B cell (primary cell): ENCODE data around the gene GEMIN2. TPM values are rescaled to one million over a fixed set of nuclear protein-coding genes. Genes with fewer than 3 reads are reported as not detected.
"Not testable (repeated sequence)": the region's sequence is repeated elsewhere in the genome, so short reads cannot be mapped to it uniquely, and the experiment has no call there.

Experiments used
- ATAC-seq: fragments of 200-7000 bp; cut with Tn5 transposase; one replicate; pipeline ENCODE4 v1.10.0; 2021; ENCODE audit warnings: low read depth, mild to moderate bottlenecking, moderate number of reproducible peaks, moderate library complexity
- CTCF ChIA-PET: fragments of 350-600 bp; sonication (Branson Sonifier 250); formaldehyde crosslinking; loops from one replicate; lab custom pipeline; 2021; ENCODE audit warnings: antibody characterized with exemption, inconsistent platforms; lab: Charles Lee
- POLR2A ChIA-PET: fragments of 350-600 bp; sonication (Branson Sonifier 250); formaldehyde crosslinking; loops from one replicate; lab custom pipeline; 2021; ENCODE audit warnings: antibody characterized with exemption; lab: Charles Lee
- DNase-seq: peaks from one replicate; pipeline ENCODE4 v3.0.0; 2013
- H2AFZ ChIP-seq: 2 replicates; pipeline ENCODE4 v1.6.1; 2012; ENCODE audit warnings: mild to moderate bottlenecking, low read depth, low read length; ENCODE audit not compliant: insufficient read depth, poor library complexity, severe bottlenecking
- H3K27ac ChIP-seq, 2 donors: 1 replicate in 1 of 2; 2 replicates in 1 of 2; pipeline ENCODE4 v1.5.1; 2012 to 2013; ENCODE audit warnings: low read length in 2 of 2, mild to moderate bottlenecking in 2 of 2, moderate library complexity in 1 of 2
- H3K27me3 ChIP-seq, 4 experiments: fragments of 200-600 bp in 1 of 4; sonication (generic) in 1 of 4; replicated peaks in 1 of 4; 1 replicate in 2 of 4; 2 replicates in 2 of 4; pipeline versions ENCODE4 v1.6.1 to v1.7.0; 2013 to 2016; ENCODE audit warnings: low read length in 3 of 4, mild to moderate bottlenecking in 2 of 4, mixed read lengths in 1 of 4, moderate library complexity in 1 of 4; ENCODE audit not compliant: insufficient read depth in 4 of 4, control insufficient read depth in 3 of 4; ENCODE audit errors: control extremely low read depth in 1 of 4
- H3K36me3 ChIP-seq, 2 experiments: replicated peaks in 1 of 2; 1 replicate in 1 of 2; 2 replicates in 1 of 2; pipeline versions ENCODE4 v1.6.1 to v1.7.1; 2013; ENCODE audit warnings: low read length in 1 of 2; ENCODE audit not compliant: insufficient read depth in 2 of 2, control insufficient read depth in 1 of 2; ENCODE audit errors: control extremely low read depth in 1 of 2, extremely low read depth in 1 of 2
- H3K4me1 ChIP-seq, 2 donors: fragments of 200-600 bp in 1 of 2; sonication (generic) in 1 of 2; 1 replicate in 1 of 2; 2 replicates in 1 of 2; pipeline versions ENCODE4 v1.5.1 to v1.6.1; 2013 to 2017; ENCODE audit warnings: low read length in 2 of 2; ENCODE audit not compliant: control insufficient read depth in 2 of 2, insufficient read depth in 2 of 2
- H3K4me2 ChIP-seq: replicated peaks from 2 replicates; pipeline ENCODE3; 2012; ENCODE audit warnings: mild to moderate bottlenecking, low read depth, low read length; ENCODE audit not compliant: poor library complexity, severe bottlenecking
- H3K4me3 ChIP-seq, 5 experiments: fragments of 200-600 bp in 1 of 5; sonication (generic) in 1 of 5; 1 replicate in 3 of 5; 2 replicates in 2 of 5; pipeline versions ENCODE4 v1.5.1 to v1.7.0; 2011 to 2016; ENCODE audit warnings: low read length in 4 of 5, mild to moderate bottlenecking in 4 of 5, low read depth in 2 of 5, control low read depth in 1 of 5, moderate library complexity in 1 of 5; ENCODE audit not compliant: insufficient read depth in 1 of 5; ENCODE audit errors: control extremely low read depth in 1 of 5, extremely low read depth in 1 of 5
- H3K79me2 ChIP-seq: fragments of 200-600 bp; sonication (generic); one replicate; pipeline ENCODE4 v1.6.0; 2016; ENCODE audit warnings: low read length; ENCODE audit not compliant: control insufficient read depth, insufficient read depth
- H3K9ac ChIP-seq: fragments of 200-600 bp; sonication (generic); 2 replicates; pipeline ENCODE4 v1.6.1; 2017; ENCODE audit warnings: mild to moderate bottlenecking, low read length, moderate library complexity
- H3K9me3 ChIP-seq, 3 donors: one replicate each; pipeline versions ENCODE4 v1.6.1 to v1.7.1; 2013; ENCODE audit warnings: low read length in 2 of 3; ENCODE audit not compliant: control insufficient read depth in 2 of 3, insufficient read depth in 1 of 3; ENCODE audit errors: control extremely low read depth in 1 of 3
- H4K20me1 ChIP-seq: 2 replicates; pipeline ENCODE4 v1.6.0; 2012; ENCODE audit warnings: mild to moderate bottlenecking, low read length; ENCODE audit not compliant: insufficient read depth, control insufficient read depth, poor library complexity, severe bottlenecking
- H3K27ac Mint-ChIP-seq: one replicate; pipeline ENCODE4 v1.8.0; 2021; ENCODE audit warnings: mixed read lengths
- H3K27me3 Mint-ChIP-seq: one replicate; pipeline ENCODE4 v1.8.0; 2021; ENCODE audit warnings: mixed read lengths
- H3K4me1 Mint-ChIP-seq: one replicate; pipeline ENCODE4 v1.8.0; 2021; ENCODE audit warnings: mixed read lengths
- H3K4me3 Mint-ChIP-seq: one replicate; pipeline ENCODE4 v1.8.0; 2021; ENCODE audit warnings: mixed read lengths
- H3K9me3 Mint-ChIP-seq: one replicate; pipeline ENCODE4 v1.8.0; 2022; ENCODE audit warnings: mixed read lengths; ENCODE audit not compliant: insufficient read depth
- CTCF ChIP-seq: fragments of 200-600 bp; IDR thresholded peaks from one replicate; pipeline ENCODE4 v1.8.0; 2022; ENCODE audit warnings: antibody characterized with exemption, mild to moderate bottlenecking
- EZH2 ChIP-seq: IDR thresholded peaks from 2 replicates; pipeline ENCODE4 v1.6.1; 2012; ENCODE audit warnings: borderline replicate concordance, low read depth, mild to moderate bottlenecking, moderate library complexity, low read length; ENCODE audit not compliant: insufficient read depth, poor library complexity, severe bottlenecking
- WGBS: methylation state at CpG from one replicate; pipeline ENCODE4 v1.1.5; 2013; ENCODE audit warnings: missing lambda C conversion rate; ENCODE audit not compliant: insufficient coverage; 5-methylcytosine and 5-hydroxymethylcytosine counted together
- intact Hi-C: fragments of 100-400 bp; cut with micrococcal nuclease; formaldehyde crosslinking; loops from one replicate; pipeline ENCODE4 v1.10.0; 2022
- polyA plus RNA-seq: library from polyadenylated mRNA; depleted of rRNA; stranded (reverse); fragments of >200 nt; gene quantifications from 2 replicates; pipeline ENCODE4 v1.2.3, GENCODE V29; 2012
- total RNA-seq, 2 donors: library from RNA; stranded (reverse); fragments of 120-200 nt in 1 of 2; gene quantifications; 1 replicate in 1 of 2; 2 replicates in 1 of 2; pipeline versions ENCODE4 v1.2.3 to v1.2.4, GENCODE V29; 2013 to 2022

GEMIN2 gene
- total and polyA plus RNA-seq, 2 donors (not counting 1 experiment from before 2014, with no cell fraction given) = 13.4 to 14.4 TPM

- peaks cover 12% of the 10 kb centered on the region for H3K4me1 Mint-ChIP-seq
- Histone ChIP-seq H4K20me1 (no peaks in the 10 kb centered on the region), H3K4me2 (no peak overlapping the region), H3K36me3 (peaks cover 3 to 33% of the 10 kb centered on the region in 2 experiments), H3K9me3 (peaks cover 0 to 10% (median 5%) of the 10 kb centered on the region in 3 donors), H3K4me3 (no peak overlapping the region), H3K9ac (no peak overlapping the region), H3K27ac (no peak overlapping the region), H3K79me2 (no peaks in the 10 kb centered on the region), H3K4me1 (peaks cover 7 to 9% of the 10 kb centered on the region in 2 donors), H2AFZ (no peak overlapping the region), H3K27me3 (no peaks in the 10 kb centered on the region)
- DNase-seq = no peak
- TF ChIP-seq CTCF (no peak), EZH2 (no peak)
- no peak overlapping the region for H3K4me3 Mint-ChIP-seq
- no CpG with 5 or more reads among the region's 1 CpG for WGBS
- ChIA-PET CTCF (no interaction called here), POLR2A (no interaction called here)
- H3K27ac Mint-ChIP-seq = no peak overlapping the region
- H3K27me3 Mint-ChIP-seq = no peaks in the 10 kb centered on the region
- H3K9me3 Mint-ChIP-seq = peaks cover 2% of the 10 kb centered on the region
- intact Hi-C loops = no loop called here
- no peak for ATAC-seq
These were observed 24.3 kb downstream of the GEMIN2 start for GRCh38 chr14:39138440-39138839.

DNA sequence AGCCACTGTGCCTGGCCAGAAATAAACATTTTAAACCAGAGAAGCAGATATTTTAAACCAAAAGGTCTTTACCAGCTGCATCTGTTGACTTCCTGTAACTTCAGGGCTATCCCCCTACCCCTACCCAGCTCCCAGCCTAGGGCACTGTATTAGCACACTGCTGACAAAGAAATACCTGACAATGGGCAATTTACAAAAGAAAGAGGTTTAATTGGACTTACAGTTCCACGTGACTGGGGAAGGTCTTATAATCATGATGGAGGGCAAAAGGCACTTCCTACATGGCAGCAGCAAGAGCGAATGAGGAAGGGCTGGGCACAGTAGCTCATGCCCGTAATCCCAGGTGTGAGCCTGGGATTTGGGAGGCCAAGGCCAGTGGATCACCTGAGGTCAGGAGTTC lies 26.0 kb downstream of the GEMIN2 start:
- Histone ChIP-seq H3K4me1 (peaks cover 7 to 9% of the 10 kb centered on the region in 2 donors), H4K20me1 (no peaks in the 10 kb centered on the region), H3K27me3 (no peaks in the 10 kb centered on the region), H3K9me3 (peaks cover 0 to 12% (median 5%) of the 10 kb centered on the region in 3 donors), H3K27ac (no peak overlapping the region), H3K36me3 (peaks cover 0 to 24% of the 10 kb centered on the region in 2 experiments), H3K79me2 (no peaks in the 10 kb centered on the region), H3K4me2 (no peak overlapping the region), H2AFZ (no peak overlapping the region), H3K4me3 (no peak overlapping the region), H3K9ac (no peak overlapping the region)
- H3K4me3 Mint-ChIP-seq = no peak overlapping the region
- H3K4me1 Mint-ChIP-seq = peaks cover 12% of the 10 kb centered on the region
- peaks cover 2% of the 10 kb centered on the region for H3K9me3 Mint-ChIP-seq
- 81% methylated on average over 3 of the region's 3 CpGs for WGBS
- TF ChIP-seq EZH2 (no peak), CTCF (no peak)
- DNase-seq (no peak), ATAC-seq (no peak)
- H3K27me3 Mint-ChIP-seq = no peaks in the 10 kb centered on the region
- ChIA-PET CTCF (no interaction called here), POLR2A (no interaction called here)
- intact Hi-C loops = no loop called here
- H3K27ac Mint-ChIP-seq = no peak overlapping the region

GRCh38 chr14:39141623-39142022 lies 27.5 kb downstream of the GEMIN2 start:
- not testable (repeated sequence) for H3K27ac Mint-ChIP-seq, ATAC-seq

More at GRCh38 chr14:39141623-39142022, 27.5 kb downstream of the GEMIN2 start:
- intact Hi-C loops, CTCF ChIA-PET, H3K4me1 ChIP-seq, H4K20me1 ChIP-seq, H2AFZ ChIP-seq, H3K4me2 ChIP-seq, H3K27ac ChIP-seq, H3K27me3 ChIP-seq, H3K4me3 ChIP-seq, H3K79me2 ChIP-seq, H3K4me3 Mint-ChIP-seq, H3K27me3 Mint-ChIP-seq, POLR2A ChIA-PET, DNase-seq, H3K9me3 Mint-ChIP-seq, H3K9ac ChIP-seq: not testable (repeated sequence)
- peaks cover 0 to 16% of the 10 kb centered on the region in 2 experiments for H3K36me3 ChIP-seq
- peaks cover 0 to 12% (median 5%) of the 10 kb centered on the region in 3 donors for H3K9me3 ChIP-seq
- 80% methylated on average over 1 of the region's 1 CpG for WGBS
- peaks cover 12% of the 10 kb centered on the region for H3K4me1 Mint-ChIP-seq
